Hepatocyte (in vitro differentiated cells): ENCODE data around the gene COPS6.

Source experiments
- EZH2phosphoT487 ChIP-seq: fragments of 200-600 bp; sonication (generic); IDR thresholded peaks from one replicate; pipeline ENCODE4 v1.6.1; 2018; ENCODE audit warnings: antibody characterized with exemption, mild to moderate bottlenecking, low read depth, moderate library complexity; ENCODE audit not compliant: unreplicated experiment, severe bottlenecking
- TF ChIP-seq, protein P1 (sequence below): fragments of 200-600 bp; sonication (generic); IDR thresholded peaks from 2 replicates; pipeline ENCODE4 v1.5.1; 2016; ENCODE audit warnings: antibody characterized with exemption, mild to moderate bottlenecking; ENCODE audit not compliant: poor library complexity

DNA sequence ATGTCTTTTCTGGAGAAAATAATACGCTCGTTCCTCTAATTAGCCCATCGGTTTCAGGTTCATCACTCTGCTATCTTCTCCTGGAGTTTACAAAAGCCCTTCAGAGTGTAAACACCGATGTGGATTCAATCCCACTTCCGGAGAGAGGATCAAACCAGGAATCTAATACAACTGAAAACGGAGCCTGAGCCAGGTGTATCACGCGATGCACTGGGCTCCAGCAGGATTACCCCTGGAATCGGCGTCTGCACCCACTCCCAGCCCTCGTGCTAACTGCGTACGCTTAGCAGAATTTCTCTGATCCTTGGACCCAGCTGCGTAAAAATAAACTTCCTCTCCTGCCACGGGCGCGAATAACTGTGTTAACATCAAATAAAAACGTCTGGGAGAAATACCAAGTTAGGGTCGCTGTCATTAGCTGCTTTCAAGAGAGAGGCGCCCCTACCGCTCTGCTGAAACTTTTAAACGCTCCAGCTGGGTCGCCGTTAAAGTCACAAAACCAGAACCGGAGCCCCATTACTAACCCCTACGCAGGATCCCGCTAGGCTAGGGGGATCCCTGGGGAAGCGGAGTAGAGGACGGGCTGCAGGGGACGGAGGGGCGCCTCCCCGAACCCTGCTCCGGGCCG lies 7.7 kb upstream of the COPS6 start:
- TF ChIP-seq, protein P1, sequence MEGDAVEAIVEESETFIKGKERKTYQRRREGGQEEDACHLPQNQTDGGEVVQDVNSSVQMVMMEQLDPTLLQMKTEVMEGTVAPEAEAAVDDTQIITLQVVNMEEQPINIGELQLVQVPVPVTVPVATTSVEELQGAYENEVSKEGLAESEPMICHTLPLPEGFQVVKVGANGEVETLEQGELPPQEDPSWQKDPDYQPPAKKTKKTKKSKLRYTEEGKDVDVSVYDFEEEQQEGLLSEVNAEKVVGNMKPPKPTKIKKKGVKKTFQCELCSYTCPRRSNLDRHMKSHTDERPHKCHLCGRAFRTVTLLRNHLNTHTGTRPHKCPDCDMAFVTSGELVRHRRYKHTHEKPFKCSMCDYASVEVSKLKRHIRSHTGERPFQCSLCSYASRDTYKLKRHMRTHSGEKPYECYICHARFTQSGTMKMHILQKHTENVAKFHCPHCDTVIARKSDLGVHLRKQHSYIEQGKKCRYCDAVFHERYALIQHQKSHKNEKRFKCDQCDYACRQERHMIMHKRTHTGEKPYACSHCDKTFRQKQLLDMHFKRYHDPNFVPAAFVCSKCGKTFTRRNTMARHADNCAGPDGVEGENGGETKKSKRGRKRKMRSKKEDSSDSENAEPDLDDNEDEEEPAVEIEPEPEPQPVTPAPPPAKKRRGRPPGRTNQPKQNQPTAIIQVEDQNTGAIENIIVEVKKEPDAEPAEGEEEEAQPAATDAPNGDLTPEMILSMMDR: no peak
- no peak for TF ChIP-seq EZH2phosphoT487
